ENCODE measurements around the gene CDC25C. TPM values are rescaled to one million over a fixed set of nuclear protein-coding genes. Genes with fewer than 3 reads are reported as not detected.
A peak's percentile ranks its signal among the peaks of the same experiment; 100 is the strongest.

CDC25C gene
- polyA plus RNA-seq, 2 of the 4 experiments (the other 2 are of a cell fraction): 12.6 to 19.3 TPM

DNA sequence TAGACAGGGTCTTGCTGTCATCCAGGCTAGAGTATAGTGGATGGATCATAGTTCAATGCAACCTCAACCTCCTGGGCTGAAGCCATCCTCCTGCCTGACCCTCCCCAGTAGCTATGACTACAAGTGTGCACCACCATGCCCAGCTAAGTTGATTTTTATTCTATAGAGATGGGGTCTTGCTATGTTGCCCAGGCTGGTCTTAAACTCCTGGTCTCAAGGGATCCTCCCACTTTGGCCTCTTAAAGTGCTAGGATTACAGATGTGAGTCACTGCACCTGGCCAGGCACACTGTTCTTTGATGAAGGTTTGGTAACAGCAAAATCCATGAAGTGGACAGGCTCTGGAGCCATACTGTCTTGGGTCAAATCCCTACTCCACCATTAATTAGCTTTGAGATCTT is 50.7 kb downstream of the CDC25C start:
- DNase-seq (ENCODE audit: low read depth in 1 of 2, low spot score in 1 of 2): no peak
- H3K4me2 ChIP-seq: no peak overlapping the region
- no peaks in the 10 kb centered on the region for H3K9me3 ChIP-seq
- no peak for TF ChIP-seq CHD2 (IDR thresholded peaks at IDR 0.05; ENCODE audit: low read length, partially characterized antibody)
- TF ChIP-seq, protein P1, sequence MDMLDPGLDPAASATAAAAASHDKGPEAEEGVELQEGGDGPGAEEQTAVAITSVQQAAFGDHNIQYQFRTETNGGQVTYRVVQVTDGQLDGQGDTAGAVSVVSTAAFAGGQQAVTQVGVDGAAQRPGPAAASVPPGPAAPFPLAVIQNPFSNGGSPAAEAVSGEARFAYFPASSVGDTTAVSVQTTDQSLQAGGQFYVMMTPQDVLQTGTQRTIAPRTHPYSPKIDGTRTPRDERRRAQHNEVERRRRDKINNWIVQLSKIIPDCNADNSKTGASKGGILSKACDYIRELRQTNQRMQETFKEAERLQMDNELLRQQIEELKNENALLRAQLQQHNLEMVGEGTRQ (IDR thresholded peaks at IDR 0.05): no peak
- TF ChIP-seq HOXB13 (CRISPR knock-in tag; IDR thresholded peaks at IDR 0.05; ENCODE audit: low read depth): no peak
- TF ChIP-seq RARB (CRISPR knock-in tag; IDR thresholded peaks at IDR 0.05): no peak
- no peak for TF ChIP-seq KDM1A (IDR thresholded peaks at IDR 0.05; ENCODE audit: low read depth)
- no peak for TF ChIP-seq HOXB5 (CRISPR knock-in tag; IDR thresholded peaks at IDR 0.05)
- no peak for TF ChIP-seq JUNB (IDR thresholded peaks at IDR 0.05)
- H3K4me3 ChIP-seq: no peak overlapping the region
- H3K4me1 ChIP-seq: no peaks in the 10 kb centered on the region
- no peak for ATAC-seq
- no peak overlapping the region for H3K27ac ChIP-seq
- no peak for FAIRE-seq
- CTCF ChIA-PET: interaction anchor here (0.9 to 4.6 kb wide), 7 partner anchors 39 to 147 kb away, joined by 3 to 41 read pairs (median 4); partner anchors contain the start of genes BRD8 and KIF20A
- POLR2A ChIA-PET: no interaction called here

GRCh38 chr5:138276402-138277054 is 55.1 kb downstream of the CDC25C start:
- POLR2A ChIA-PET: no interaction called here
- H3K9me3 ChIP-seq: no peaks in the 10 kb centered on the region
- DNase-seq (ENCODE audit: low read depth in 1 of 2, low spot score in 1 of 2) (peak in 1 of 2 experiments; percentile 24), FAIRE-seq (no peak), ATAC-seq (peak; percentile 66 to 70; a peak in 3 of 6 replicates)
- no peak overlapping the region for H3K4me2 ChIP-seq
- TF ChIP-seq HDAC2 (IDR thresholded peaks at IDR 0.05): no peak
- no peak for TF ChIP-seq HEYL (CRISPR knock-in tag; IDR thresholded peaks at IDR 0.05)
- no peak for TF ChIP-seq E2F6 (IDR thresholded peaks at IDR 0.05; ENCODE audit: borderline replicate concordance, low read depth)
- no peak for TF ChIP-seq MAX (IDR thresholded peaks at IDR 0.05)
- no peak for TF ChIP-seq HOXB13 (CRISPR knock-in tag; IDR thresholded peaks at IDR 0.05; ENCODE audit: low read depth)
- no peak for TF ChIP-seq CBX8 (IDR thresholded peaks at IDR 0.05)
- TF ChIP-seq MAFK (IDR thresholded peaks at IDR 0.05; ENCODE audit: partially characterized antibody): no peak
- no peak for TF ChIP-seq EP300 (IDR thresholded peaks at IDR 0.05)
- no peak for TF ChIP-seq POLR2A (IDR thresholded peaks at IDR 0.05; ENCODE audit: low read length)
- TF ChIP-seq JUN (IDR thresholded peaks at IDR 0.05): no peak
- no peak for TF ChIP-seq ZC3H11A (IDR thresholded peaks at IDR 0.05)
- TF ChIP-seq, protein P1 (IDR thresholded peaks at IDR 0.05): no peak
- no peak for TF ChIP-seq JUNB (IDR thresholded peaks at IDR 0.05)
- no peak for TF ChIP-seq TP53 (CRISPR knock-in tag; IDR thresholded peaks at IDR 0.05)
- TF ChIP-seq ESRRA (IDR thresholded peaks at IDR 0.05; ENCODE audit: borderline replicate concordance, low read length): no peak
- TF ChIP-seq, protein P2, sequence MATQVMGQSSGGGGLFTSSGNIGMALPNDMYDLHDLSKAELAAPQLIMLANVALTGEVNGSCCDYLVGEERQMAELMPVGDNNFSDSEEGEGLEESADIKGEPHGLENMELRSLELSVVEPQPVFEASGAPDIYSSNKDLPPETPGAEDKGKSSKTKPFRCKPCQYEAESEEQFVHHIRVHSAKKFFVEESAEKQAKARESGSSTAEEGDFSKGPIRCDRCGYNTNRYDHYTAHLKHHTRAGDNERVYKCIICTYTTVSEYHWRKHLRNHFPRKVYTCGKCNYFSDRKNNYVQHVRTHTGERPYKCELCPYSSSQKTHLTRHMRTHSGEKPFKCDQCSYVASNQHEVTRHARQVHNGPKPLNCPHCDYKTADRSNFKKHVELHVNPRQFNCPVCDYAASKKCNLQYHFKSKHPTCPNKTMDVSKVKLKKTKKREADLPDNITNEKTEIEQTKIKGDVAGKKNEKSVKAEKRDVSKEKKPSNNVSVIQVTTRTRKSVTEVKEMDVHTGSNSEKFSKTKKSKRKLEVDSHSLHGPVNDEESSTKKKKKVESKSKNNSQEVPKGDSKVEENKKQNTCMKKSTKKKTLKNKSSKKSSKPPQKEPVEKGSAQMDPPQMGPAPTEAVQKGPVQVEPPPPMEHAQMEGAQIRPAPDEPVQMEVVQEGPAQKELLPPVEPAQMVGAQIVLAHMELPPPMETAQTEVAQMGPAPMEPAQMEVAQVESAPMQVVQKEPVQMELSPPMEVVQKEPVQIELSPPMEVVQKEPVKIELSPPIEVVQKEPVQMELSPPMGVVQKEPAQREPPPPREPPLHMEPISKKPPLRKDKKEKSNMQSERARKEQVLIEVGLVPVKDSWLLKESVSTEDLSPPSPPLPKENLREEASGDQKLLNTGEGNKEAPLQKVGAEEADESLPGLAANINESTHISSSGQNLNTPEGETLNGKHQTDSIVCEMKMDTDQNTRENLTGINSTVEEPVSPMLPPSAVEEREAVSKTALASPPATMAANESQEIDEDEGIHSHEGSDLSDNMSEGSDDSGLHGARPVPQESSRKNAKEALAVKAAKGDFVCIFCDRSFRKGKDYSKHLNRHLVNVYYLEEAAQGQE (IDR thresholded peaks at IDR 0.05): no peak
- H3K4me1 ChIP-seq: no peaks in the 10 kb centered on the region
- WGBS (ENCODE audit: missing lambda C conversion rate): 52% methylated on average over 2 of the region's 2 CpGs
- H3K27ac ChIP-seq: no peak overlapping the region
- CTCF ChIA-PET: interaction anchor here (0.9 to 2.0 kb wide), 5 partner anchors 24 to 97 kb away, joined by 3 to 8 read pairs (median 6); partner anchors contain the start of gene KDM3B
- no peak overlapping the region for H3K4me3 ChIP-seq

Data from A549 (cell line).